SK-N-SH (cell line): Measurements from ENCODE around the gene CCHCR1. TPM values are rescaled to one million over a fixed set of nuclear protein-coding genes. Genes with fewer than 3 reads are reported as not detected.

Experiments used
- CTCF ChIA-PET: fragments of 300-600, 350-600 bp; formaldehyde crosslinking; extraction: SDS; loops from one replicate; lab custom pipeline; 2021; lab: Yijun Ruan, JAX
- POLR2A ChIA-PET: fragments of 350-600 bp; sonication (Branson Sonifier 250); formaldehyde crosslinking; extraction: SDS; loops from one replicate; lab custom pipeline; 2020; ENCODE audit warnings: antibody characterized with exemption, inconsistent platforms; lab: Yijun Ruan, JAX
- DNase-seq: peaks from one replicate; pipeline ENCODE4 v3.0.0; 2012
- H2AFZ ChIP-seq: fragments of 200-600 bp; sonication (generic); 2 replicates; pipeline ENCODE4 v1.8.1; 2016; ENCODE audit warnings: antibody characterized with exemption, mild to moderate bottlenecking, low read depth
- H3F3A ChIP-seq: fragments of 200-600 bp; sonication (generic); replicated peaks from 2 replicates; pipeline ENCODE3; 2016; ENCODE audit warnings: antibody characterized with exemption, mild to moderate bottlenecking; ENCODE audit not compliant: insufficient read depth
- H3K27ac ChIP-seq, 2 experiments: fragments of 200-500 bp in 1 of 2; fragments of 200-600 bp in 1 of 2; sonication (Bioruptor generic) in 1 of 2; sonication (generic), shearing (Covaris generic) in 1 of 2; 2 replicates each; pipeline versions ENCODE4 v1.5.1 to v1.6.1; 2014 to 2016; ENCODE audit warnings: low read depth in 2 of 2, inconsistent platforms in 1 of 2, low read length in 1 of 2, mild to moderate bottlenecking in 1 of 2, mixed read lengths in 1 of 2
- H3K27me3 ChIP-seq: fragments of 200-600 bp; sonication (generic), shearing (Covaris generic); 2 replicates; pipeline ENCODE4 v1.6.1; 2016; ENCODE audit warnings: mixed run types; ENCODE audit not compliant: insufficient read depth
- H3K36me3 ChIP-seq, 2 experiments: fragments of 200-500 bp in 1 of 2; fragments of 200-600 bp in 1 of 2; sonication (Bioruptor generic) in 1 of 2; sonication (generic) in 1 of 2; replicated peaks in 1 of 2; 2 replicates each; pipeline versions ENCODE3 to v1.5.1; 2014 to 2016; ENCODE audit warnings: low read length in 1 of 2, mild to moderate bottlenecking in 1 of 2; ENCODE audit not compliant: insufficient read depth in 2 of 2, control insufficient read depth in 1 of 2
- H3K4me1 ChIP-seq, 2 experiments: fragments of 200-500 bp in 1 of 2; fragments of 200-600 bp in 1 of 2; sonication (Bioruptor generic) in 1 of 2; sonication (generic), shearing (Covaris generic) in 1 of 2; 2 replicates each; pipeline versions ENCODE4 v1.5.1 to v1.6.1; 2014 to 2016; ENCODE audit warnings: low read depth in 1 of 2, low read length in 1 of 2, mixed run types in 1 of 2; ENCODE audit not compliant: insufficient read depth in 2 of 2, control insufficient read depth in 1 of 2
- H3K4me2 ChIP-seq: fragments of 200-600 bp; sonication (generic), shearing (Covaris generic); 2 replicates; pipeline ENCODE4 v1.6.1; 2017; ENCODE audit warnings: mixed run types
- H3K4me3 ChIP-seq, 2 experiments: fragments of 200-500 bp in 1 of 2; fragments of 200-600 bp in 1 of 2; sonication (Bioruptor generic) in 1 of 2; sonication (generic), shearing (Covaris generic) in 1 of 2; 2 replicates each; pipeline versions ENCODE4 v1.5.1 to v1.8.1; 2014 to 2016; ENCODE audit warnings: low read depth in 2 of 2, inconsistent platforms in 1 of 2, low read length in 1 of 2, mild to moderate bottlenecking in 1 of 2, mixed read lengths in 1 of 2, moderate library complexity in 1 of 2
- H3K79me2 ChIP-seq: fragments of 200-600 bp; sonication (generic); 2 replicates; pipeline ENCODE4 v1.8.1; 2017; ENCODE audit warnings: mild to moderate bottlenecking; ENCODE audit not compliant: insufficient read depth
- H3K9ac ChIP-seq: fragments of 200-600 bp; sonication (generic); 2 replicates; pipeline ENCODE4 v1.6.1; 2017; ENCODE audit warnings: mixed run types
- H3K9me2 ChIP-seq: fragments of 200-600 bp; sonication (generic); 2 replicates; pipeline ENCODE4 v1.6.1; 2017; ENCODE audit warnings: mixed run types
- H3K9me3 ChIP-seq: fragments of 200-600 bp; sonication (generic); 2 replicates; pipeline ENCODE4 v1.6.1; 2017; ENCODE audit warnings: mixed run types, mild to moderate bottlenecking, moderate library complexity
- H4K20me1 ChIP-seq: fragments of 200-600 bp; sonication (generic); 2 replicates; pipeline ENCODE4 v1.6.1; 2017; ENCODE audit warnings: mild to moderate bottlenecking, mixed run types; ENCODE audit not compliant: insufficient read depth
- ELF1 ChIP-seq: IDR thresholded peaks from 2 replicates; pipeline ENCODE4 v1.4.0; 2012
- EP300 ChIP-seq, 2 experiments: IDR thresholded peaks; 2 replicates each; pipeline versions ENCODE4 v1.4.0 to v1.6.1; 2012; ENCODE audit warnings: borderline replicate concordance in 1 of 2, low read depth in 1 of 2, low read length in 1 of 2
- FOXJ3 ChIP-seq: sonication (generic); formaldehyde crosslinking; IDR thresholded peaks from 2 replicates; pipeline ENCODE4 v1.5.1; 2020; ENCODE audit warnings: mild to moderate bottlenecking, missing genetic modification reagents
- FOXM1 ChIP-seq: IDR thresholded peaks from 2 replicates; pipeline ENCODE4 v1.4.0; 2012; ENCODE audit warnings: low read depth, mild to moderate bottlenecking
- MAX ChIP-seq: IDR thresholded peaks from 2 replicates; pipeline ENCODE4 v1.4.0; 2012; ENCODE audit warnings: low read depth
- NFIC ChIP-seq: IDR thresholded peaks from 2 replicates; pipeline ENCODE4 v1.4.0; 2012; ENCODE audit warnings: borderline replicate concordance
- NRF1 ChIP-seq: IDR thresholded peaks from 2 replicates; pipeline ENCODE4 v1.6.1; 2012; ENCODE audit warnings: low read depth, mild to moderate bottlenecking, low read length
- RAD21 ChIP-seq: IDR thresholded peaks from 2 replicates; pipeline ENCODE4 v1.6.1; 2012; ENCODE audit warnings: mild to moderate bottlenecking, low read length
- RCOR1 ChIP-seq: fragments of 150-350 bp; IDR thresholded peaks from 2 replicates; pipeline ENCODE4 v1.6.1; 2017; ENCODE audit warnings: antibody characterized with exemption, low read length
- REST ChIP-seq: IDR thresholded peaks from 2 replicates; pipeline ENCODE4 v1.6.1; 2012; ENCODE audit warnings: mild to moderate bottlenecking, low read depth, low read length, moderate library complexity
- RXRA ChIP-seq: IDR thresholded peaks from 2 replicates; pipeline ENCODE4 v1.4.0; 2012; ENCODE audit warnings: low read depth, mild to moderate bottlenecking, borderline replicate concordance
- SIN3A ChIP-seq: IDR thresholded peaks from 2 replicates; pipeline ENCODE4 v1.6.1; 2012; ENCODE audit warnings: low read depth, mild to moderate bottlenecking, low read length, moderate library complexity, borderline replicate concordance
- TAF1 ChIP-seq: IDR thresholded peaks from 2 replicates; pipeline ENCODE4 v1.6.1; 2012; ENCODE audit warnings: low read depth, mild to moderate bottlenecking, low read length, moderate library complexity, borderline replicate concordance
- TCF12 ChIP-seq: IDR thresholded peaks from 2 replicates; pipeline ENCODE4 v1.4.0; 2012
- TEAD4 ChIP-seq: IDR thresholded peaks from 2 replicates; pipeline ENCODE4 v1.4.0; 2012; ENCODE audit warnings: mild to moderate bottlenecking, borderline replicate concordance; ENCODE audit not compliant: insufficient read depth
- ZBTB33 ChIP-seq: IDR thresholded peaks from 2 replicates; pipeline ENCODE4 v1.4.0; 2012; ENCODE audit warnings: low read depth, borderline replicate concordance
- WGBS: methylation state at CpG from one replicate; pipeline ENCODE4 v1.1.6; 2017; ENCODE audit warnings: low lambda C conversion rate; 5-methylcytosine and 5-hydroxymethylcytosine counted together
- polyA plus RNA-seq, 3 experiments: library from polyadenylated mRNA; depleted of rRNA; stranded (reverse); fragments of >200 nt; gene quantifications; 2 replicates each; pipeline ENCODE4 v1.2.3, GENCODE V29; 2012
- TF ChIP-seq, protein P1 (sequence below): IDR thresholded peaks from 2 replicates; pipeline ENCODE4; 2012

Gene CCHCR1
- polyA plus RNA-seq, 1 of the 3 experiments (the other 2 are of a cell fraction), result 18.7 TPM

DNA sequence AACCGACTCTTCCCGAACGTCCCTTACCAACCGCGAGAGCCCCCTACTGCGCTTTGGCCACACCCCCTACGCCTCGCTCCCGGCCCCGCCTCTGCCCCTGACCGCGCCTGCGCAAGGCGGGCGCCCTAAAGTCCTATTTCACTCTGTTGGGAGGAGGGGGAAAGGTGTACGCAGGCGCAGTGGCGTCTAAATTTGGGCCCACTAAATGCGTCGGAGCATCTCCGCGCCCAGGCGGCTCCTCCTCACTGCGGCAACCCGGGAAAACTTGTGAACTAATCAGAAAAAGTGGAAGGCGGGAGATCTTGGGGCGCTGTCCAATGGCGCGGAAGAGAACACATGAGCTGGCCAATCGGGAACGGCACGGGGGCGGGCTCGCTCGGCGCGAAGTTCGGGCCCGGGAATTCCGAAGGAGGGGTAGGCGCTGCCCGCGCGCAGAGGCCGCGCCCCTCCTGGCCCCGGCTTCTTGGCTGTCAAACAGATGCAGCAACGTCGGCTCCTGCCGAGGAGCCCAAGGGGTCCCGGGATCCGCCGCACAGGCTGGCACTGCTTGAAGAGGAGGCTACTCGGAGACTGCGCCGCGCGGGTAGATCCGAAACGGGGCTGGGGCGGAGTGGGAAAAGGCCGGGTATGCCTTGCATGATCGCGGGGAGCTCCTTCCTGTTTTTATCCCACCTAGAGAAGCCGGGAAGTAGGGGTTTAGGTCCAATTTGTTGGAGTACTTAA, 699 bp upstream of the CCHCR1 start, which contains the start of gene TCF19 (continued):
- TF ChIP-seq TAF1 (peak; percentile 72), TEAD4 (peak; percentile 23; the same call in 1 of the 2 replicates), TCF12 (no peak), RCOR1 (no peak; the same call in 1 of the 2 replicates), FOXM1 (peak; percentile 57; the same call in 1 of the 2 replicates), ZBTB33 (no peak), EP300 (IDR thresholded peaks at IDR 0.05; ENCODE audit: borderline replicate concordance in 1 of 2, low read depth in 1 of 2, low read length in 1 of 2) (0 out of 4 replicates have a peak, but pooled peaks of 1 of the 2 experiments have one; percentile 9), MAX (peak; percentile 67), NRF1 (peak; percentile 95), NFIC (no peak), REST (no peak)
- TF ChIP-seq, protein P1, sequence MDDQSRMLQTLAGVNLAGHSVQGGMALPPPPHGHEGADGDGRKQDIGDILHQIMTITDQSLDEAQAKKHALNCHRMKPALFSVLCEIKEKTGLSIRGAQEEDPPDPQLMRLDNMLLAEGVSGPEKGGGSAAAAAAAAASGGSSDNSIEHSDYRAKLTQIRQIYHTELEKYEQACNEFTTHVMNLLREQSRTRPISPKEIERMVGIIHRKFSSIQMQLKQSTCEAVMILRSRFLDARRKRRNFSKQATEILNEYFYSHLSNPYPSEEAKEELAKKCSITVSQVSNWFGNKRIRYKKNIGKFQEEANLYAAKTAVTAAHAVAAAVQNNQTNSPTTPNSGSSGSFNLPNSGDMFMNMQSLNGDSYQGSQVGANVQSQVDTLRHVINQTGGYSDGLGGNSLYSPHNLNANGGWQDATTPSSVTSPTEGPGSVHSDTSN, result peak; percentile 9; the same call in 1 of the 2 replicates

- peaks cover 0 to 2% of the 10 kb centered on the region in 2 experiments for H3K36me3 ChIP-seq
- no peaks in the 10 kb centered on the region for H3K27me3 ChIP-seq
- no peak for DNase-seq
- H3K4me2 ChIP-seq, result peak overlapping the region; percentile 73; the same call in 1 of the 2 replicates
- H3K4me3 ChIP-seq, result no peak overlapping the region
- no peak overlapping the region for H3K27ac ChIP-seq
- ChIA-PET POLR2A (no interaction called here), CTCF (interaction anchor here (1.2 to 2.0 kb wide), 3 partner anchors 20 to 210 kb away, joined by 4 to 6 read pairs (median 5); no protein-coding TSS in a partner anchor)
- no peaks in the 10 kb centered on the region for H3K9me2 ChIP-seq
- H3K9ac ChIP-seq, result no peak overlapping the region
- no peaks in the 10 kb centered on the region for H4K20me1 ChIP-seq
- no peak overlapping the region for H2AFZ ChIP-seq
- H3K9me3 ChIP-seq, result no peaks in the 10 kb centered on the region
- 95% methylated on average over 6 of the region's 7 CpGs for WGBS
- H3F3A ChIP-seq, result no peaks in the 10 kb centered on the region
- H3K4me1 ChIP-seq, result peaks cover 0 to 18% of the 10 kb centered on the region in 2 experiments; a peak in 1 of 4 replicates
- peaks cover 9% of the 10 kb centered on the region for H3K79me2 ChIP-seq
- TF ChIP-seq EP300 (IDR thresholded peaks at IDR 0.05; ENCODE audit: borderline replicate concordance in 1 of 2, low read depth in 1 of 2, low read length in 1 of 2) (no peak), TAF1 (no peak), FOXJ3 (no peak), RAD21 (no peak), ELF1 (no peak), ZBTB33 (no peak), RXRA (no peak), NFIC (no peak), SIN3A (no peak), MAX (no peak)
These were observed 961 bp downstream of the CCHCR1 start for GRCh38 chr6:31156641-31157040.
